Spleen (tissue), 11 donors: ENCODE measurements around the gene IKBKE. TPM values are rescaled to one million over a fixed set of nuclear protein-coding genes. Genes with fewer than 3 reads are reported as not detected.
A peak's percentile ranks its signal among the peaks of the same experiment; 100 is the strongest.

ENCODE experiments used
- DNase-seq: peaks from one replicate; pipeline ENCODE4 v3.0.0-alpha.2; 2020
- H3K27ac ChIP-seq, 8 donors: fragments of 200-600 bp; sonication (generic) in 7 of 8; 1 replicate in 4 of 8; 2 replicates in 4 of 8; pipeline versions ENCODE4 v1.5.0 to v1.8.0; 2016 to 2021; ENCODE audit warnings: inconsistent platforms in 4 of 8, mild to moderate bottlenecking in 4 of 8, moderate library complexity in 1 of 8
- H3K27me3 ChIP-seq, 7 donors: fragments of 200-600 bp; sonication (generic) in 6 of 7; replicated peaks in 1 of 7; 1 replicate in 4 of 7; 2 replicates in 3 of 7; pipeline versions ENCODE4 v1.5.0 to v1.8.0; 2016 to 2021; ENCODE audit warnings: inconsistent platforms in 3 of 7, mild to moderate bottlenecking in 1 of 7
- H3K36me3 ChIP-seq, 6 donors: fragments of 200-600 bp; sonication (generic) in 5 of 6; 1 replicate in 4 of 6; 2 replicates in 2 of 6; pipeline versions ENCODE4 v1.5.0 to v1.8.0; 2016 to 2021; ENCODE audit warnings: inconsistent platforms in 2 of 6
- H3K4me1 ChIP-seq, 6 donors: fragments of 200-600 bp; sonication (generic) in 5 of 6; 1 replicate in 3 of 6; 2 replicates in 3 of 6; pipeline versions ENCODE4 v1.5.0 to v1.8.0; 2016 to 2021; ENCODE audit warnings: inconsistent platforms in 3 of 6
- H3K4me3 ChIP-seq, 8 donors: fragments of 200-600 bp; sonication (generic) in 7 of 8; 1 replicate in 4 of 8; 2 replicates in 4 of 8; pipeline versions ENCODE4 v1.5.0 to v1.8.0; 2016 to 2021; ENCODE audit warnings: inconsistent platforms in 4 of 8, mild to moderate bottlenecking in 4 of 8, moderate library complexity in 2 of 8
- H3K9me3 ChIP-seq, 8 donors: fragments of 200-600 bp; sonication (generic) in 7 of 8; 1 replicate in 4 of 8; 2 replicates in 4 of 8; pipeline versions ENCODE4 v1.5.0 to v1.8.0; 2016 to 2021; ENCODE audit warnings: inconsistent platforms in 4 of 8
- CTCF ChIP-seq, 11 experiments: fragments of 200-600 bp in 7 of 11; fragments of 450-650 bp in 4 of 11; sonication (generic) in 4 of 11; IDR thresholded peaks in 8 of 11; conservative IDR thresholded peaks in 3 of 11; 1 replicate in 7 of 11; 2 replicates in 4 of 11; pipeline versions ENCODE4 v1.4.0 to v1.8.0; 2016 to 2021; ENCODE audit warnings: antibody characterized with exemption in 11 of 11, inconsistent platforms in 4 of 11, mild to moderate bottlenecking in 1 of 11
- POLR2A ChIP-seq, 3 donors: fragments of 450-650 bp; IDR thresholded peaks; one replicate each; pipeline ENCODE4 v1.5.1; 2017; ENCODE audit warnings: antibody characterized with exemption in 3 of 3, mild to moderate bottlenecking in 1 of 3
- POLR2AphosphoS5 ChIP-seq, 3 donors: sonication (generic); formaldehyde crosslinking; IDR thresholded peaks; one replicate each; pipeline ENCODE4 v1.5.1; 2017; ENCODE audit warnings: antibody characterized with exemption in 3 of 3
- WGBS, 5 donors: extraction: QIAGEN DNeasy Blood & Tissue Kit in 3 of 5; methylation state at CpG; one replicate each; pipeline versions ENCODE4 v1.1.5 to v1.1.7; 2013 to 2018; 5-methylcytosine and 5-hydroxymethylcytosine counted together
- intact Hi-C: fragments of 100-400 bp; cut with DNase I; formaldehyde crosslinking; loops from one replicate; pipeline ENCODE4 v1.15.0; 2023; ENCODE audit warnings: low total_unique reads
- polyA plus RNA-seq, 3 donors: library from polyadenylated mRNA; stranded (reverse); fragments of 200-250 nt; gene quantifications; one replicate each; pipeline ENCODE4 v1.2.1, GENCODE V29; 2013
- total RNA-seq, 7 donors: library from RNA; depleted of rRNA in 3 of 7; stranded (reverse); fragments of >200 nt in 3 of 7; fragmentation: NEBNext Ultra II Directional in 4 of 7; extraction: Animal tissue kit (Norgen Biotek cat#: 25700) in 4 of 7; gene quantifications; one replicate each; pipeline versions ENCODE4 v1.1.0 to v1.2.1, GENCODE V29; 2016 to 2021
- donor health status: healthy with polysubstance abuse.
- donor health status: DM: no; HTN: no; CAD: no; lungs with moderate emphysema.
- donor health status: DM: no; HTN: no; CAD: no.
- donor health status: Bipolar disorder and iron deficiency.
- donor health status: healthy.
- donor health status: DM: no; HTN: no; CAD: no.
- donor health status: DM: yes; HTN: yes; CAD: no.

The IKBKE gene
- total and polyA plus RNA-seq, 10 donors: 11.3 to 37.3 (median 29.7) TPM

DNA sequence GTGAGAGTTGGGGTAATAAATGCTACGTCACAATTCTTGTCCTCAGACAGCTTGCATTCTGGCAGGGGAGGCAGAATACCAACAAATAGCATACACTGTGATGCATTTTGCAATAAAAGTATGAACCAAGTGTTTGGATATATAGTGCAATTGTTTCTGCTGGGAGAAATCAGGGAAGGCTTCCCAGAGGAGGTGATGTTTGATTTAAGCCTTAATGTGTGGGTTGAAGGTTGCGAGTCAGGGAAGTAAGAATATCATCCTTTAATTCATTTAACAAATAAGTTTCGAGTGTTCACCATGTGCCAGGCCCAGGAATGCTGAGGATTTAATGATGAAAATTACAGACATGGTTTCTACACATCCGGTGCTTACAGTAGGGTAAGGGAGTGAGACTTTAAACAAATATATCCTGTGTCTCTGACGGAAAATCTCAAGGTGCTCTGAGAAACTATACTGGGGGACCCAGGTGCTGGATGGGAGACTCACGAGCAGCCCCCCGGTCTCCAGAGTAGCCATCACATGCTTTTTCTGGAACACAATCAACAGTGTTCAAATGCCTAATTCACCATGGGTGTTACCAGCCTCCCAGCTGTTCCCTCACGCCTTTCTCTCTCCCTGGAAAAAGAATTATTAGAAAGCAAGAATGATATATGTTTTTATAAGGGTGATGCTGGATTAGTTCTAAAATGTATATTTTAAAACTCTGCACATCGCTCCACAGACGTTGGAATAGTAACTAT, 68.8 kb downstream of the IKBKE start:
- WGBS, 5 donors: 86 to 92% (median 90%) methylated on average over 10 of the region's 10 CpGs
- no peak for TF ChIP-seq CTCF (IDR thresholded peaks at IDR 0.05 in 8 of 11, conservative IDR thresholded peaks at IDR 0.05 in 3 of 11)
- no peak for TF ChIP-seq POLR2AphosphoS5 (IDR thresholded peaks at IDR 0.05)
- no peak for TF ChIP-seq POLR2A (IDR thresholded peaks at IDR 0.05)

GRCh38 chr1:206540044-206540780, 69.9 kb downstream of the IKBKE start:
- intact Hi-C loops: no loop called here
- Histone ChIP-seq H3K4me3 (no peak overlapping the region), H3K9me3 (no peaks in the 10 kb centered on the region), H3K27me3 (no peaks in the 10 kb centered on the region), H3K36me3 (no peaks in the 10 kb centered on the region), H3K4me1 (peaks cover 5 to 38% (median 15%) of the 10 kb centered on the region in 6 donors), H3K27ac (peak overlapping the region in 5 of 8 donors; percentile 14 to 55 (median 24))
- peak; percentile 69 for DNase-seq
- no peak for TF ChIP-seq POLR2A (IDR thresholded peaks at IDR 0.05)
- no peak for TF ChIP-seq CTCF (IDR thresholded peaks at IDR 0.05 in 8 of 11, conservative IDR thresholded peaks at IDR 0.05 in 3 of 11)
- TF ChIP-seq POLR2AphosphoS5 (IDR thresholded peaks at IDR 0.05): no peak
- WGBS, 5 donors: 60 to 77% (median 69%) methylated on average over 8 of the region's 8 CpGs

More for the DNA sequence above, 68.8 kb downstream of the IKBKE start:
- no peak overlapping the region for H3K27ac ChIP-seq
- H3K27me3 ChIP-seq: no peaks in the 10 kb centered on the region
- intact Hi-C loops: no loop called here
- no peaks in the 10 kb centered on the region for H3K36me3 ChIP-seq
- no peak for DNase-seq
- peaks cover 0 to 28% (median 8%) of the 10 kb centered on the region in 6 donors for H3K4me1 ChIP-seq
- H3K4me3 ChIP-seq: no peak overlapping the region
- H3K9me3 ChIP-seq: no peaks in the 10 kb centered on the region

GRCh38 chr1:206541236-206541833, 71.1 kb downstream of the IKBKE start:
- DNase-seq: peak; percentile 17
- H3K4me3 ChIP-seq: no peak overlapping the region
- no peaks in the 10 kb centered on the region for H3K36me3 ChIP-seq
- no peaks in the 10 kb centered on the region for H3K27me3 ChIP-seq
- peaks cover 5 to 43% (median 17%) of the 10 kb centered on the region in 6 donors for H3K4me1 ChIP-seq
- 85 to 97% (median 90%) methylated on average over 7 of the region's 7 CpGs for WGBS, 5 donors
- intact Hi-C loops: no loop called here
- TF ChIP-seq POLR2A (IDR thresholded peaks at IDR 0.05) (no peak), POLR2AphosphoS5 (IDR thresholded peaks at IDR 0.05) (no peak), CTCF (IDR thresholded peaks at IDR 0.05 in 8 of 11, conservative IDR thresholded peaks at IDR 0.05 in 3 of 11) (no peak)
- peak overlapping the region in 2 of 8 donors; percentile 21 to 55 for H3K27ac ChIP-seq
- no peaks in the 10 kb centered on the region for H3K9me3 ChIP-seq
